ENCODE data around the gene ZFAND3.

Gene ZFAND3

DNA sequence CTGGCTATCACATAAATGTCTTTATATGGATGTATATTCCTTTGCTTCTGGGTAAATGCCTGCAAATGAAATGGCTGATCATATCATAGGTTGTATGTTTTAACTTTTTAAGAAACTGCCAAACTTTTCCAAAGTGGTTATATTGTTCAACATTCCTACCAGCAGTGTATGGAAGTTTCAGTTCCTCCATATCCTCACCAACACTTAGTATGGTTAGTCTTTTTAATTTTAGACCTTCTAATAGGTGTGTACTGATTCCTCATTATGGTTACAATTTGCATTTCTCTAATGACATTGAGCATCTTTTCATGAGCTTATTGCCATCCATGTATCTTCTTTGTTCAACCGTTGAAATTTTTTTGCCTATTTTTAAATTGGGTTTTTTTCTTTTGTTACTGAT lies 155.4 kb downstream of the ZFAND3 start:
- no peak for TF ChIP-seq CTCF (conservative IDR thresholded peaks at IDR 0.05; ENCODE audit: control insufficient read depth, insufficient read depth, low read depth, low read length)
- no peak overlapping the region for H3K4me3 ChIP-seq (ENCODE audit: control insufficient read depth, low read depth, low read length)
- DNase-seq (ENCODE audit: low read depth), result no peak

DNA sequence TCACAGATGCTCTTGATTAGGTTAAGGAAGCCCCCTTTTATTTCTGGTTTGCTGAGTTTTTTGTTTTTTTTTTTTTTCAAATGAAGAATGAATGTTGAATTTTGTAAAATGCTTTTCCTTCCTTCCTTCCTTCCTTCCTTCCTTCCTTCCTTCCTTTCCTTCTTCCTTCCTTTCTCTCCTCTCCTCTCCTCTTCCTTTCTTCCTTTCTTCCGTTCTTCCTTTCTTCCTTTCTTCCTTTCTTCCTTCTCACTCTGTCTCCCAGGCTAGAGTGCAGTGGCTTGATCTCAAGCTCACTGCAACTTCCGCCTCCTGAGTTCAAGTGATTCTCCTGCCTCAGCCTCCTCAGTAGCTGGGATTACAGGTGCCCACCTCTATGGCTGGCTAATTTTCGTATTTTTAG lies 158.2 kb downstream of the ZFAND3 start:
- no peak for TF ChIP-seq CTCF (conservative IDR thresholded peaks at IDR 0.05; ENCODE audit: control insufficient read depth, insufficient read depth, low read depth, low read length)

GRCh38 chr6:37979392-37980221 lies 160.1 kb downstream of the ZFAND3 start:
- H3K4me3 ChIP-seq (ENCODE audit: control insufficient read depth, low read depth, low read length), result no peak overlapping the region

More for the DNA sequence above, 158.2 kb downstream of the ZFAND3 start:
- no peak for DNase-seq (ENCODE audit: low read depth)
- H3K4me3 ChIP-seq (ENCODE audit: control insufficient read depth, low read depth, low read length), result no peak overlapping the region

DNA sequence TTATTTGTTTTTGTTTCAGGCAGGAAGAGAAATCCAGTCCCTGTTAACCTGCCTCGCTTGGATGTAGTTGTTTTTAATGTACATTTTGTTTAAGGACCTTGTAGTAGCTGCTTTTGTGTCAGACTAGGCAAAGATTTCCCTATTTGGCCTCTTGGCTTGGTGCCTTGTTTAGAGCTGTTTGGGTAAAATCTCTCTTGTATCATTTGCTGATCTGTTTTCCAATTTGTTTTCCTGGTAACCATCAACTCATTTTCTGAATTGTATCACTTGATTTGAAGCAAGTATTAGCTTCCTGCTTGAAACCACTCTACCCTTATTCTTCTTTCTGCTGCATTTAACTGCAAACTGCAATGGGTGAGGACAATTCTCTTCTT lies 160.7 kb downstream of the ZFAND3 start:
- DNase-seq (ENCODE audit: low read depth), result no peak

More at GRCh38 chr6:37979392-37980221, 160.1 kb downstream of the ZFAND3 start:
- no peak for DNase-seq (ENCODE audit: low read depth)
- TF ChIP-seq CTCF (conservative IDR thresholded peaks at IDR 0.05; ENCODE audit: control insufficient read depth, insufficient read depth, low read depth, low read length), result no peak

DNA sequence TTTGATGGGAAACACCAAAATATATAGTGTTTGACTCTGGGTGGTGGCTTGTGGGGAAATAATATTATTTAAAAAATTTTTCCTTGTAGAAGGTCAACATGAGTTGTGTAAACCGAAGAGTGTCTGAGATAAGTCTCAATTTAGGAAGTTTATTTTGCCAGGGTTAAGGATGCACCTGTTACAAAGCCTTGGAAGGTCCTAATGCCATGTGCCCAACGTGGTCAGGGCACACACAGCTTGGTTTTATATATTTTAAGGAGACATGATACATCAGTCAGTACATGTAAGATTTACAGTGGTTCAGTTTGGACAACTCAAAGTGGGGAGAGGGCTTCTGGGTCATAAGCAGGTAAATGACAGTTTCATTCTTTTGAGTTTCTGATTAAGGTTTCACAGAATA lies 162.1 kb downstream of the ZFAND3 start:
- TF ChIP-seq CTCF (conservative IDR thresholded peaks at IDR 0.05; ENCODE audit: control insufficient read depth, insufficient read depth, low read depth, low read length), result no peak
- H3K4me3 ChIP-seq (ENCODE audit: control insufficient read depth, low read depth, low read length), result no peak overlapping the region
- no peak for DNase-seq (ENCODE audit: low read depth)

More for the DNA sequence above, 160.7 kb downstream of the ZFAND3 start:
- no peak overlapping the region for H3K4me3 ChIP-seq (ENCODE audit: control insufficient read depth, low read depth, low read length)
- TF ChIP-seq CTCF (conservative IDR thresholded peaks at IDR 0.05; ENCODE audit: control insufficient read depth, insufficient read depth, low read depth, low read length), result no peak

DNA sequence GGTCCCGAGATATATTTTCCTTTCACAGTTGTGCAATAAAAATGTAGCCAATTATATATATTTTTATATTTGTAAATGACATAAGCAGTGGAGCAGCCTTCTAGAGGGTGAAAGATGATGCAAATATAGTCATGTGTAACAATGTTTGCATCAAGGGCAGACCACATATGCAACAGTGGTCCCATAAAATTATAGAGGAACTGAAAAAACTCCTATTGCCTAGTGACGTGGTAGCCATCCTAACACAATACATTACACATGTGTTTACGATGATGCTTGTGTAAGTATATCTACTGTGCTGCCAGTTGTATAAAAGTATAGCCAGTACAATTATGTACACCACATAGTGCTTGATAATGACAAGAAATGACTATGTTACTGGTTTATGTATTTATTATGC lies 162.8 kb downstream of the ZFAND3 start:
- TF ChIP-seq CTCF (conservative IDR thresholded peaks at IDR 0.05; ENCODE audit: control insufficient read depth, insufficient read depth, low read depth, low read length), result no peak
- no peak overlapping the region for H3K4me3 ChIP-seq (ENCODE audit: control insufficient read depth, low read depth, low read length)
- no peak for DNase-seq (ENCODE audit: low read depth)
